Heart left ventricle (tissue), 16 donors: ENCODE results near the gene DAPK3. TPM values are rescaled to one million over a fixed set of nuclear protein-coding genes. Genes with fewer than 3 reads are reported as not detected.
"Not testable (repeated sequence)": the region's sequence is repeated elsewhere in the genome, so short reads cannot be mapped to it uniquely, and the experiment has no call there.

Experiments
- ATAC-seq, 4 donors: fragments of 200-7000 bp; cut with Tn5 transposase; one replicate each; pipeline ENCODE4 v1.9.1; 2020 to 2022; ENCODE audit warnings: moderate library complexity in 4 of 4, mild to moderate bottlenecking in 3 of 4, moderate number of reproducible peaks in 1 of 4
- DNase-seq, 5 donors: peaks; one replicate each; pipeline ENCODE4 v3.0.0-alpha.2; 2020
- H3K27ac ChIP-seq, 12 donors: fragments of 200-600 bp; sonication (generic) in 4 of 12; one replicate each; pipeline versions ENCODE4 v1.5.0 to v1.8.0; 2016 to 2022; ENCODE audit warnings: mild to moderate bottlenecking in 2 of 12
- H3K27me3 ChIP-seq, 9 donors: fragments of 200-600 bp; sonication (generic) in 2 of 9; one replicate each; pipeline versions ENCODE4 v1.5.1 to v1.8.0; 2016 to 2022; ENCODE audit warnings: mild to moderate bottlenecking in 3 of 9
- H3K36me3 ChIP-seq, 9 donors: fragments of 200-600 bp; sonication (generic) in 2 of 9; one replicate each; pipeline versions ENCODE4 v1.5.0 to v1.8.0; 2018 to 2022; ENCODE audit warnings: mild to moderate bottlenecking in 2 of 9
- H3K4me1 ChIP-seq, 12 donors: fragments of 200-600 bp; sonication (generic) in 4 of 12; one replicate each; pipeline versions ENCODE4 v1.5.0 to v1.8.0; 2016 to 2022; ENCODE audit warnings: mild to moderate bottlenecking in 3 of 12
- H3K4me3 ChIP-seq, 12 donors: fragments of 200-600 bp; sonication (generic) in 4 of 12; one replicate each; pipeline versions ENCODE4 v1.5.0 to v1.8.0; 2017 to 2022; ENCODE audit warnings: mild to moderate bottlenecking in 9 of 12, moderate library complexity in 4 of 12
- H3K9me3 ChIP-seq, 12 donors: fragments of 200-600 bp; sonication (generic) in 4 of 12; one replicate each; pipeline versions ENCODE4 v1.5.0 to v1.8.0; 2016 to 2022; ENCODE audit warnings: mild to moderate bottlenecking in 1 of 12
- POLR2A ChIP-seq, 2 donors: fragments of 450-650 bp; IDR thresholded peaks; one replicate each; pipeline ENCODE4 v1.6.1; 2017; ENCODE audit warnings: antibody characterized with exemption in 2 of 2, mild to moderate bottlenecking in 2 of 2, moderate library complexity in 2 of 2
- WGBS, 4 donors: extraction: QIAGEN DNeasy Blood & Tissue Kit in 2 of 4; methylation state at CpG; one replicate each; pipeline versions ENCODE4 v1.1.5 to v1.1.7; 2013 to 2018; 5-methylcytosine and 5-hydroxymethylcytosine counted together
- intact Hi-C, 10 donors: fragments of 100-400 bp; cut with DNase I; formaldehyde crosslinking; loops; one replicate each; pipeline versions ENCODE4 v1.11.1 to v1.14.2; 2022
- polyA plus RNA-seq, 2 donors: library from polyadenylated mRNA; stranded (reverse); fragments of 200-250 nt; gene quantifications; one replicate each; pipeline ENCODE4 v1.2.3, GENCODE V29; 2013
- total RNA-seq, 9 donors: library from RNA; depleted of rRNA in 2 of 9; stranded (reverse); fragments of >200 nt in 2 of 9; fragmentation: NEBNext Ultra II Directional in 3 of 9; extraction: Animal tissue kit (Norgen Biotek cat#: 25700) in 3 of 9; gene quantifications; one replicate each; pipeline versions ENCODE4 v1.1.0 to v1.2.4, GENCODE V29; 2016 to 2023
- TF ChIP-seq, protein P1 (sequence below), 12 donors: fragments of 200-600 bp; sonication (generic) in 4 of 12; IDR thresholded peaks; one replicate each; pipeline versions ENCODE4 v1.5.0 to v1.8.0; 2018 to 2022; ENCODE audit warnings: antibody characterized with exemption in 12 of 12, mild to moderate bottlenecking in 5 of 12
- donor health status: ischemic (EF 13 %, LVEDD 7.1; RV severe dilation, severe dysfunction).
- donor health status: healthy with polysubstance abuse.
- donor health status: DM: no; HTN: yes; CAD: no.
- donor health status: DM: no; HTN: no; CAD: no.
- donor health status: ischemic (EF 25% LVEDD 6.9; RV normal size, moderate dysfunction).
- donor health status: ischemic (EF 25% LVEDD 5.7; RV mildly dilated, moderate dysfunction).
- donor health status: healthy.
- donor health status: DM: yes; HTN: yes; CAD: no.
- donor health status: ischemic (EF 35%, LVEDD 5.7; RV mildly dilated, moderate dysfunction).
- donor health status: nonischemic (EF 11% LVEDD 7.7; RV severe dilation, severe dysfunction).
- donor health status: DM: yes; HTN: yes; CAD: no.
- donor health status: PGD.
- donor health status: ischemic (EF 29% LVEDD 5.4; RV normal size, mild dysfunction).
- donor health status: nonischemic (EF 23%, LVEDD 6.1; RV moderate dilation, normal function).

DAPK3 gene
- total and polyA plus RNA-seq, 11 donors, result 70.6 to 252 (median 124) TPM

DNA sequence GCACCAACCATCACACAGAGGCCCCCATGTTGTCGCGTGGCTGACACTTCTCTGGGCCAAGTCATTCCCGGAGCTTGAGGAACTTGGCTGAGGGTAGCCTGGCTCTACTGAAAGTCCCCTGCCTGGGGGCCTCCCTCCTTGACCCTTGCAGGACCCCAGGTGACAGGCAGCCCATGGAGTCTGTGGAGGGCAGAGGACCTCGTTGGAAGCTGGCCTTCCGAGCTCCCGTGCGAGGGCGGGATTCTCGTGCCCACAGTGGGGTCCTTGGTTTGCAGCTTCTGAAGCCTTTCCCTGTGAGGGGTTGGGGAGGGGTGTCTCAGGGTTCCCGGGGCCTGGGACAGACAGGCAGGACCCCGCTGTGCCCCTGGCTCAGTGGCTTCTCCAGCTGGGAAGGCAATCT, 21.6 kb downstream of the DAPK3 start:
- DNase-seq (no peak), ATAC-seq (peak in 1 of 4 donors; percentile 2)
- peaks cover 0 to 49% (median 20%) of the 10 kb centered on the region in 12 donors for H3K4me1 ChIP-seq
- H3K36me3 ChIP-seq, result peaks cover 0 to 10% (median 0%) of the 10 kb centered on the region in 9 donors
- TF ChIP-seq, protein P1, sequence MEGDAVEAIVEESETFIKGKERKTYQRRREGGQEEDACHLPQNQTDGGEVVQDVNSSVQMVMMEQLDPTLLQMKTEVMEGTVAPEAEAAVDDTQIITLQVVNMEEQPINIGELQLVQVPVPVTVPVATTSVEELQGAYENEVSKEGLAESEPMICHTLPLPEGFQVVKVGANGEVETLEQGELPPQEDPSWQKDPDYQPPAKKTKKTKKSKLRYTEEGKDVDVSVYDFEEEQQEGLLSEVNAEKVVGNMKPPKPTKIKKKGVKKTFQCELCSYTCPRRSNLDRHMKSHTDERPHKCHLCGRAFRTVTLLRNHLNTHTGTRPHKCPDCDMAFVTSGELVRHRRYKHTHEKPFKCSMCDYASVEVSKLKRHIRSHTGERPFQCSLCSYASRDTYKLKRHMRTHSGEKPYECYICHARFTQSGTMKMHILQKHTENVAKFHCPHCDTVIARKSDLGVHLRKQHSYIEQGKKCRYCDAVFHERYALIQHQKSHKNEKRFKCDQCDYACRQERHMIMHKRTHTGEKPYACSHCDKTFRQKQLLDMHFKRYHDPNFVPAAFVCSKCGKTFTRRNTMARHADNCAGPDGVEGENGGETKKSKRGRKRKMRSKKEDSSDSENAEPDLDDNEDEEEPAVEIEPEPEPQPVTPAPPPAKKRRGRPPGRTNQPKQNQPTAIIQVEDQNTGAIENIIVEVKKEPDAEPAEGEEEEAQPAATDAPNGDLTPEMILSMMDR (IDR thresholded peaks at IDR 0.05), result no peak
- no peak for TF ChIP-seq POLR2A (IDR thresholded peaks at IDR 0.05)
- WGBS, 4 donors, result 59 to 67% (median 63%) methylated on average over 5 to 11 of the region's 11 CpGs
- peak overlapping the region in 2 of 12 donors; percentile 63 to 68 for H3K4me3 ChIP-seq
- intact Hi-C loops, result no loop called here
- H3K27ac ChIP-seq, result peak overlapping the region in 11 of 12 donors; percentile 16 to 100 (median 94)
- no peaks in the 10 kb centered on the region for H3K9me3 ChIP-seq
- H3K27me3 ChIP-seq, result no peaks in the 10 kb centered on the region

DNA sequence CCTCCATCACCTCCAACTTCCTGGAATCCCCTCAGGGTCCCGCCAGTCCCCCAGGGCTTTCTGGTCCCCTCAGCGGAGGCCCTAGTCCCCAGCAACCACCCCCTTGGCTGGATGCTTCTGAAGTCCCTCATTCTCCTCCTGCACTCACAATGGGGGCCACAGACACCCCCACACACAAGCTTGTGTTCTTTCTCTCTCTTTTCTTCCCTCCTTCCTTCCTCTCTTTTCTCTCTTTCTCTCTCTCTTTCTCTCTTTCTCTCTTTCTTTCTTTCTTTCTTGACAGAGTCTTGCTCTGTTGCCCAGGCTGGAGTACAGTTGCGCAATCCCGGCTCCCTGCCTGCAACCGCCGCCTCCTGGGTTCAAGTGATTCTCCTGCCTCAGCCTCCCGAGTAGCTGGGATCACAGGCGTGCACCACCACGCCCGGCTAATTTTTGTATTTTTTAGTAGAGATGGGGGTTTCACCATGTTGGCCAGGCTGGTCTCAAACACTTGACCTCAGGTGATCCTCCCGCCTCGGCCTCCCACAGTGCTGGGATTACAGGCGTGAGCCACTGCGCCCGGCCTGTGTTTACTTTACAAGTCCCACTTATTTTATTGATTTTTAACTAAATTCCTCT, 23.5 kb downstream of the DAPK3 start:
- H3K27me3 ChIP-seq, ATAC-seq, intact Hi-C loops, H3K4me3 ChIP-seq, H3K9me3 ChIP-seq, DNase-seq: not testable (repeated sequence)
- Histone ChIP-seq H3K27ac (peak overlapping the region in 1 of 12 donors; percentile 97), H3K4me1 (peaks cover 0 to 46% (median 17%) of the 10 kb centered on the region in 12 donors), H3K36me3 (peaks cover 0 to 21% (median 0%) of the 10 kb centered on the region in 9 donors)
- 88 to 94% (median 91%) methylated on average over 15 of the region's 15 CpGs for WGBS, 4 donors

DNA sequence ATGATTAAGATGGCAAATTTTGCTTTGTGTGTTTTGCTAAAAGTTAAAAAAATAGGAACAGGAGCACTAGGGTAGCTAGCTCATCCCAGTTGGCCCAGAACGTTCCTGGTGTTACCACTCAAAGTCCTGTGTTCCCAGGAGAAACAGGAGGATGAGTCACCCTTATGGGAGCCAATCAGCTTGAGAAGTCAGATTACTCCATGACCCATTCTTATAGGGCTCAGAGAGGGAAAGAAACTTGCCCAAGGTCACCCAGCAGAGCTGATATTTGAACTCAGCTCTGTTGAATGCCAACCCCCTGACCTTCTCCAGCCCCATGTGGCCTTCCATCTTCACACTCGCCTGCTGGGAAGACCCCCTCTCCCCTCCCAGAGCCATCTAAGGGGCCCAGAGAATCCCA, 25.1 kb downstream of the DAPK3 start:
- DNase-seq, result no peak
- ATAC-seq, result no peak
- peaks cover 0 to 35% (median 2%) of the 10 kb centered on the region in 9 donors for H3K36me3 ChIP-seq
- WGBS, 4 donors, result 44 to 53% (median 48%) methylated on average over 2 of the region's 2 CpGs
- H3K27ac ChIP-seq, result peak overlapping the region in 10 of 12 donors; percentile 3 to 97 (median 38)
- peaks cover 0 to 36% (median 6%) of the 10 kb centered on the region in 12 donors for H3K4me1 ChIP-seq
- TF ChIP-seq, protein P1 (IDR thresholded peaks at IDR 0.05), result no peak
- TF ChIP-seq POLR2A (IDR thresholded peaks at IDR 0.05), result no peak
- no peaks in the 10 kb centered on the region for H3K27me3 ChIP-seq
- peaks cover 0 to 5% (median 0%) of the 10 kb centered on the region in 12 donors for H3K9me3 ChIP-seq
- intact Hi-C loops, result no loop called here
- no peak overlapping the region for H3K4me3 ChIP-seq

DNA sequence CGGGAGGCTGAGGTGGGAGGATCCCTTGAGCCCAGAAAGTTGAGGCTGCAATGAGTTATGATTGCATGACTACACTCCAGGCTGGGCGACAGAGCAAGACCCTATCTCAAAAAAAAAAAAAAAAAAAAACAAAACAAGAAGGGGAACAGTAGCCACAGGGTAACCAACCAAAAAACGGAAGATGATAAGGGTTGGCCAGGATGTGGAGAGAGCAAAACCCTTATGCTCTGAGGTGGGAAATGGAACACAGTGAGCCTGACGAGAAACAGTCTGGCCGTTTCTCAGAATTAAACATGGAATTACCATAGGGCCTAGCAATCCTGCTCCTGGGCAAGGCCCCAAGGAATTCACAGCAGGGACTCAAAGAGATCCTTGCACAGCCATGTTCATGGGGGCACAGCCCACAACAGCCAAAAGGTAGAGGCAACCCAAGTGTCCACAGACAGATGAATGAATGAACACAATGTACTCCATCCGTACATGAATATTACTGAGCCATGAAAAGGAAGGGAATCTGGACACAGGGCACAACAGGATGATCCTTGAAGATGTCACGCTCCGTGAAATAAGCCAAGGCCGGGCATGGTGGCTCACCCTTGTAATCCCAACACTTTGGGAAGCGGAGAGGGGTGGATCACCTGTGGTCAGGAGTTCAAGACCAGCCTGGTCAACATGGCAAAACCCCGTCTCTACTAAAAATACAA, 26.7 kb downstream of the DAPK3 start:
- 67 to 73% (median 68%) methylated on average over 11 of the region's 11 CpGs for WGBS, 4 donors
- Histone ChIP-seq H3K4me1 (peaks cover 0 to 24% (median 0%) of the 10 kb centered on the region in 12 donors), H3K9me3 (peaks cover 0 to 5% (median 0%) of the 10 kb centered on the region in 12 donors), H3K27ac (peak overlapping the region; percentile 0 to 97 (median 78)), H3K27me3 (no peaks in the 10 kb centered on the region), H3K36me3 (peaks cover 0 to 51% (median 2%) of the 10 kb centered on the region in 9 donors), H3K4me3 (no peak overlapping the region)
- no peak for ATAC-seq
- intact Hi-C loops, result no loop called here
- TF ChIP-seq, protein P1 (IDR thresholded peaks at IDR 0.05), result no peak
- no peak for TF ChIP-seq POLR2A (IDR thresholded peaks at IDR 0.05)
- no peak for DNase-seq
